Ectodermal cell (in vitro differentiated cells): ENCODE results near the gene GNPTG.

Source experiments
- H3K27ac ChIP-seq: 2 replicates; pipeline ENCODE4 v1.7.0; 2013; ENCODE audit warnings: mild to moderate bottlenecking, low read depth, low read length; ENCODE audit not compliant: insufficient read depth, poor library complexity, severe bottlenecking
- H3K27me3 ChIP-seq: 2 replicates; pipeline ENCODE4 v1.7.0; 2013; ENCODE audit warnings: mild to moderate bottlenecking, low read length; ENCODE audit not compliant: insufficient read depth, control insufficient read depth, poor library complexity, severe bottlenecking
- H3K36me3 ChIP-seq: one replicate; pipeline ENCODE4 v1.7.0; 2013; ENCODE audit warnings: low read length; ENCODE audit not compliant: control insufficient read depth, insufficient read depth
- H3K4me1 ChIP-seq: one replicate; pipeline ENCODE4 v1.7.0; 2013; ENCODE audit warnings: low read length; ENCODE audit not compliant: control insufficient read depth, insufficient read depth
- H3K4me3 ChIP-seq: 2 replicates; pipeline ENCODE4 v1.7.0; 2013; ENCODE audit warnings: low read depth, low read length, control low read depth; ENCODE audit not compliant: insufficient read depth
- H3K9me3 ChIP-seq: 2 replicates; pipeline ENCODE4 v1.7.0; 2013; ENCODE audit warnings: mild to moderate bottlenecking, low read length, moderate library complexity; ENCODE audit not compliant: control insufficient read depth
- WGBS, 2 experiments: methylation state at CpG; one replicate each; pipeline ENCODE4 v1.1.7; 2013; ENCODE audit warnings: missing lambda C conversion rate in 2 of 2; 5-methylcytosine and 5-hydroxymethylcytosine counted together

Gene GNPTG

DNA sequence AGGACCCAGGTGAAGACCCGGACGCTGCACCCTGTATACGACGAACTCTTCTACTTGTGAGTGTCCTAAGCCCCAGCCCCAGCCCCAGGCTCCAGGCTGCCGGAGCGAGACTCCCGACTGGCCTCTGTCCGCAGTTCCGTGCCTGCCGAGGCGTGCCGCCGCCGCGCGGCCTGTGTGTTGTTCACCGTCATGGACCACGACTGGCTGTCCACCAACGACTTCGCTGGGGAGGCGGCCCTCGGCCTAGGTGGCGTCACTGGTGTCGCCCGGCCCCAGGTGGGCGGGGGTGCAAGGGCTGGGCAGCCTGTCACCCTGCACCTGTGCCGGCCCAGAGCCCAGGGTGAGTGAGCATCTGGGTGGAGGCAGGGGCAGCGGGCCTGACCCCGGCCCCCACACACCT lies 3.8 kb upstream of the GNPTG start:
- no peaks in the 10 kb centered on the region for H3K9me3 ChIP-seq
- 94 to 95% methylated on average over 29 of the region's 29 CpGs for WGBS, 2 experiments
- peaks cover 7% of the 10 kb centered on the region for H3K36me3 ChIP-seq
- H3K4me3 ChIP-seq, result no peak overlapping the region
- peaks cover 5% of the 10 kb centered on the region for H3K4me1 ChIP-seq
- H3K27me3 ChIP-seq, result peaks cover 20% of the 10 kb centered on the region
- H3K27ac ChIP-seq, result no peak overlapping the region

DNA sequence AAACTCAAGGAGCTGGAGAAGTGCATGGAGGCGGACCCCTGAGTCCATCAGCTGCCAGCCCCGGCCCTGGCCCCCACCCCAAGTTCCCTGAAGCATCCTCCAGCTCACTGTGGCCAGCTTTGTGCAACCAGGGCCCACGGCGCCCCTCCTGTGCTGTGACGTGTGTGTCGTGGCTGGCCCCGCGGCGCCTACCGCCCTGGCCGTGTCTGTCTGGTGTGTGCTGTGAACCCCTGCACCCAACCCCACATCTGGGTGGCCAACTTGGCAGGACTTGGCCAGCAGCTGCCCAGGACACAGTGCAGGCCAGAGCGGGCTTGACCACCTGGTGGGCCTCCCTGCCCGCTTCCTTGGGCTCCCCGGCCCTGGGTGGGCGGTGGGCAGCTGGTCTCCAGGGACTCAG lies 3.3 kb upstream of the GNPTG start:
- Histone ChIP-seq H3K36me3 (peaks cover 7% of the 10 kb centered on the region), H3K9me3 (no peaks in the 10 kb centered on the region), H3K4me1 (peaks cover 5% of the 10 kb centered on the region), H3K27me3 (peaks cover 17% of the 10 kb centered on the region), H3K27ac (no peak overlapping the region), H3K4me3 (no peak overlapping the region)
- 95 to 97% methylated on average over 15 of the region's 15 CpGs for WGBS, 2 experiments

DNA sequence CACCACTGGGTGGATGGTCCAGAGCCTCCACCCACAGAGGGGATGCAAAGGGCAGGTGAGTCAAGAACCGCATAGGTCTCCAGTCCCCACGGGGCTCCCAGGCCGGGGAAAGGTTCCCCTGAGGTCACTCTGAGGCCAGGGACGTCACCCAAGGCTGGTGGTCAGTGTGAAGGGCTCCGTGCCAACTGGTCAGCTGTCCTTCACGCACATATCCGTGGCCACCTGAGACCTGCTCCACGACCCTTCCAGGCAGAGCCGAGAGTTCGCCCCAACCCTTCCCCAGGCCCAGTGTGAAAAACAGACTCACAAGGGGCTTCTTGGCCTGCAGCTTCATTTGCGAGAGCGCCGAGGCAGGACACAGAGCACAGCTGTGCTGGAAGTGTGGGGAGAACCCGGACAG lies 2.8 kb upstream of the GNPTG start:
- no peak overlapping the region for H3K27ac ChIP-seq
- H3K36me3 ChIP-seq, result peaks cover 7% of the 10 kb centered on the region
- H3K4me1 ChIP-seq, result peaks cover 5% of the 10 kb centered on the region
- no peaks in the 10 kb centered on the region for H3K9me3 ChIP-seq
- peaks cover 12% of the 10 kb centered on the region for H3K27me3 ChIP-seq
- 91 to 92% methylated on average over 14 of the region's 14 CpGs for WGBS, 2 experiments
- H3K4me3 ChIP-seq, result no peak overlapping the region

DNA sequence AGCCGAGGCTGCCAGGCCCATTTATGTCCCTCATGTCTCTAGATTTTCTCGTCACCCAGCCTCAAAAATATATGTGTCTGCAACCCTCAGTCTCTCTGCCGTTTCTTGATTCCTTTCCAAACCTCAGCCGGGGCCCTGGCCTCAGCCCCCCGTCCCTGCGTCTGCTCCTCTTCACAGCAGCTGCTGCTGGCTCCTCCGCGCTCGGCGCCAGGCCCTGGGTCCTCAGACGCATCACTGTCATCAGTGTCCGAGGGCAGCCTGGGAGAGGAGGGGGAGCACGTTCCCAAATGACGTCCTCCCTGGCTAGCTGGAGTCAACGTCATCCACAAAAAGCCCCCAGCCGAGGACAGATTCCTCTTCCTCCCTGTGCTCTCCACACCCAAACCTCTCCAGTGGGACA lies 2.4 kb upstream of the GNPTG start:
- Histone ChIP-seq H3K27me3 (peaks cover 8% of the 10 kb centered on the region), H3K4me3 (no peak overlapping the region), H3K27ac (no peak overlapping the region), H3K4me1 (peaks cover 5% of the 10 kb centered on the region), H3K36me3 (peaks cover 7% of the 10 kb centered on the region), H3K9me3 (no peaks in the 10 kb centered on the region)
- 96% methylated on average over 16 of the region's 16 CpGs for WGBS, 2 experiments

DNA sequence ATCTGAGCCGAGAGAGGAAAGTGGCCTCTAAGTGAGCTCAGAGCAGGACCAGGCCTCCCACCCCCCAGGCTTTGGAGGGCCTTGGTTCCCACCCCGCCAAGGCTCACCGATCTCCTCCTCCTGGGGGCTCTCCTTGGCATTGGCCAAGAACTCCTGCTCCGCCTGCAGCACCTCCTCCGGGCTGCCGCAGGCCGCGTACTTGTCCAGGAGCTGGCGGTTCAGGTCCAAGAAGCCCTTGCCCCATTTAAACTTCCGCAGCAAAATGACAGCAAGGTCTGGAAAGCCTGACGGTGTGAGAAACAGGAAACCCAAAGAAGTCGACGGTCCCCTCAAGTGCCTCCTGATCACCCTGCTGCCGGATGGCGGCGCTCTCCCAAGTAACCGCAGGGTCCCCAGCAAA lies 1.8 kb upstream of the GNPTG start:
- H3K27me3 ChIP-seq, result peaks cover 2% of the 10 kb centered on the region
- no peak overlapping the region for H3K27ac ChIP-seq
- peaks cover 7% of the 10 kb centered on the region for H3K36me3 ChIP-seq
- no peak overlapping the region for H3K4me3 ChIP-seq
- H3K9me3 ChIP-seq, result no peaks in the 10 kb centered on the region
- H3K4me1 ChIP-seq, result peaks cover 5% of the 10 kb centered on the region
- 95% methylated on average over 17 of the region's 17 CpGs for WGBS, 2 experiments

DNA sequence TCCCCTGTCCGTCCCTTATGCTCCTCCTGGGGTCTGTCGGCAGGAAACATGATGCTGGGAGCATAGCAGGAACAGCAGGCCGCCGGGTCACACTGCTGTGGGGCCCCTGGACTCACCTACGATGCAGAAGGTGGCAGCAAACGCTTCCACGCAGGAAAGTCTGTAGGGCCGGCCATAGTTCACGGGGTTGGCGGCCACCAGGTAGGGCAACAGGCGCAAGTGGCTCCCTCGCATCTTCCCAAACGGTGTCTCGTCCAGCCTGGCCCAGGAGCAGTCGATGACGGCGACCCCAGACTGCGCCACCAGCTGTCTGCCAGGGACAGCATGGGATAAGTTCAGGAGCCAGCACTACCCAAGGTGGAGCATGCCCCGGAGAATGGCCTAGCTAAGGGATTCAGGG lies 1.0 kb upstream of the GNPTG start:
- H3K4me1 ChIP-seq, result peaks cover 5% of the 10 kb centered on the region
- 90 to 91% methylated on average over 19 of the region's 19 CpGs for WGBS, 2 experiments

DNA sequence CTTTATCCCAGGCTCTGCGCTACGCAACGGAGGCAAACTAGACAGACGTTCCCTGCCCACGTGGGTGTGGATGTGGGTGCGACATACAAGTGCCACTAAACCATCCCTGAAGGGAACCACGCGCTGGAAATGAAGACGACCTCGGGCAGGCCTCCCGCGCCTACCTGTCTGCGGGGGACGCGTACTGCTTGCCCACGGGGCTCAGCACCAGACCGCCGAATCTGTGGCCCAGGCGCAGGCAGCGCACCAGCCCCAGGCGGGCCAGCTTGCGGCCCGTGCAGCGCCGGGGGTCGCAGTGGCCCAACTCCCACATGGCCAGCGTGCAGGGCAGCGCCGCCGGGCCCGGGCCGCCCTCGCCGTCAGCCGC lies 533 bp upstream of the GNPTG start:
- no peaks in the 10 kb centered on the region for H3K9me3 ChIP-seq
- H3K27me3 ChIP-seq, result no peaks in the 10 kb centered on the region
- H3K36me3 ChIP-seq, result peaks cover 7% of the 10 kb centered on the region
- H3K4me1 ChIP-seq, result peaks cover 5% of the 10 kb centered on the region
- H3K4me3 ChIP-seq, result peak overlapping the region; percentile 89
- WGBS, 2 experiments, result 3% methylated on average over 35 of the region's 35 CpGs
- no peak overlapping the region for H3K27ac ChIP-seq

More for the DNA sequence above, 1.0 kb upstream of the GNPTG start:
- peak overlapping the region; percentile 89 for H3K4me3 ChIP-seq
- peaks cover 7% of the 10 kb centered on the region for H3K36me3 ChIP-seq
- H3K27me3 ChIP-seq, result no peaks in the 10 kb centered on the region
- no peaks in the 10 kb centered on the region for H3K9me3 ChIP-seq
- no peak overlapping the region for H3K27ac ChIP-seq

DNA sequence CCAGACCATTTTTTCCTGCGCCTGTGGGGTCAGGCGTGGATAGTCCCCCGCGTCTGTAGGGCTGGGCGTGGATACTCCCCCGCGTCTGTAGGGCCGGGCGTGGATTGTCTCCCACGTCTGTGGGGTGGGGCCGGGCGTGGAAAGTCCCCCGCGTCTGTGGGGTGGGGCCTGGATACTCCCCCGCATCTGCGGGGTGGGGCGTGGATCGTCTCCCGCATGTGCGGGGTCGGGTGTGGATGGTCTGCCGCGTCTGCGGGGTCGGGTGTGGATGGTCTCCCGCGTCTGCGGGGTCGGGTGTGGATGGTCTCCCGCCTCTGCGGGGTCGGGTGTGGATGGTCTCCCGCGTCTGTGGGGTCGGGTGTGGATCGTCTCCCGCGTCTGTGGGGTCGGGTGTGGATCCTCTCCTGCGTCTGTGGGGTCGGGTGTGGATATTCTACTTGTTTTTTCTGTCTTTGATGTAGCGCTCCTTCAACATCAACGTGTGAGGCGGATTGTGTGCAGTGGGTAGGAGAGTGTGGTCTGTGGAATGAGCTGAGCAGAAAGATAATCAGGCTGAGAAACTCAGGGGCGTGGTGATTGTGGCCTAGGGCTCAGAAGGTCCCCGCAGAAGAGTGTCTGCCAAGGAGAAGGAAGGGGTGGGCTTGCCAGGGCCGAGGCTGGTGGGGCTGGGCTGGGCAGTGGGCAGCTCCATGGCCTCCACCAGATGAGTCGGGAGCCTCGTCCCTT lies 3.2 kb downstream of the GNPTG start:
- no peak overlapping the region for H3K4me3 ChIP-seq
- peaks cover 4% of the 10 kb centered on the region for H3K36me3 ChIP-seq
- no peaks in the 10 kb centered on the region for H3K9me3 ChIP-seq
- 94 to 95% methylated on average over 49 of the region's 49 CpGs for WGBS, 2 experiments
- no peaks in the 10 kb centered on the region for H3K27me3 ChIP-seq
- H3K27ac ChIP-seq, result no peak overlapping the region
- peaks cover 5% of the 10 kb centered on the region for H3K4me1 ChIP-seq

DNA sequence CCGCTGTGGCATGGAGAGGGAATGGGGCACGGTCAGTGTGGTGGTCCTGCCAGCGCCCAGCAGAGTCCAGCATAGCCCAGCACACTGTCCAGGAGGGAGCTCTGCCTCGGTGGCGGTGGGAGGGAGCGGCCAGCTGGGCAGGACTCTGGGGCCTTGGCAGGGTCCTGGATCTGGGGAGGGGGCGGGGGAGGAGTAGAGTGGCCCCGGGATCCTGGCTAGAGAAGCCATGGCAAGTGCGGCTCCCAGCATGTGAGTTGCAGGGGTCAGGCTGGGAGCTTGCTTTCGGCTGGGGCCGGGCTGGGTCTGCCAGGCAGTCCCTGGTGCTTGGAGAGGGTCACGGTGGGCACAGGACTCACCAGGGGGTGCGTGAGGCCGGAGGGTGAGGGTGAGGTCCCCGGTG lies 3.9 kb downstream of the GNPTG start:
- 92% methylated on average over 15 of the region's 15 CpGs for WGBS, 2 experiments
- no peaks in the 10 kb centered on the region for H3K27me3 ChIP-seq
- H3K4me1 ChIP-seq, result peaks cover 3% of the 10 kb centered on the region
- H3K4me3 ChIP-seq, result no peak overlapping the region
- no peaks in the 10 kb centered on the region for H3K9me3 ChIP-seq
- H3K36me3 ChIP-seq, result no peaks in the 10 kb centered on the region
- H3K27ac ChIP-seq, result no peak overlapping the region

DNA sequence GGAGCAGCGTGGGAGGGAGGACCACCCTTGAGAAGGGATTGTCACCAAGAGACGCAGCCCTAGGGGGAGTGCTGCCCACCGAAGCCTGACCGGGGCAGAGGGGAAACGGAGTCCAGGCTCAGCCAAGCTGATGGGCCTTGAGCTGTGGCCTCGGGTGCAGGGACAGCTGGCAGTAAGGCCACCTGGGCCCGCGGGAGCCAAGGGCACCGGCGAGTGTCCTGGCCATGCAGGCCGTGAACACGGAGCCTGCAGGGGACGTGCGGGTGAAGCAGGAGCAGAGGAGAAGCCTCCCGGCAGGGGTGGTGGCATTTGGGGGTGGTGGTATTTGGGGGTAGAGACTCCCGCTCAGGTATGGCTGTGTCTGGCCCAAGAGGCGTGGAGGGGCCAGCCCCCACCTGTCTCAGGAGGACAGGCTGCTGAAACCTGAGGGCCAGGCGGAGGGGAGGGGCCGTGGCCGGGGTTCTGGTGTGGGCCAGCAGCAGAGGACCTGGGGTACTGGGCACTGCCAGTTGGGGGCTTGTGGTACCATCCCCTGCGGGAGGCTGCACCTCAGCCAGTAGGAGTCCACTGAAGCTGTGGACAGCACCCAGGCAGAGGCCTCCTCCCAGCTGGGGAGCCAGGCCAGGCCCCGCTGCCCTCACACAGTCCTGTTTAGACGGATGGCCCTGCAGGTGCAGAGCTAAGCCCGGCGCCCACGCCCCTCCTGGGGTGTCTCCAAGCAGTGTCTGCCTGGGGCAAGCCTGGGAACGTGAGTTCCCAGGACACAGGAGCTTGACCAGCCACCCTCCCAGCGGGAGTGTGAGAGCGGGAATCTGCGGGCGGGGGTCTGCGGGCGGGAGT lies 4.5 kb downstream of the GNPTG start:
- H3K4me3 ChIP-seq, result no peak overlapping the region
- WGBS, 2 experiments, result 89% methylated on average over 33 of the region's 33 CpGs
- no peaks in the 10 kb centered on the region for H3K9me3 ChIP-seq
- H3K27me3 ChIP-seq, result no peaks in the 10 kb centered on the region
- no peaks in the 10 kb centered on the region for H3K4me1 ChIP-seq
- no peak overlapping the region for H3K27ac ChIP-seq
- no peaks in the 10 kb centered on the region for H3K36me3 ChIP-seq
